Measurements from ENCODE around the gene MPO. TPM values are rescaled to one million over a fixed set of nuclear protein-coding genes. Genes with fewer than 3 reads are reported as not detected.

Gene MPO
- total and polyA plus RNA-seq, 4 donors: 0.14 to 221 (median 0.52) TPM

DNA sequence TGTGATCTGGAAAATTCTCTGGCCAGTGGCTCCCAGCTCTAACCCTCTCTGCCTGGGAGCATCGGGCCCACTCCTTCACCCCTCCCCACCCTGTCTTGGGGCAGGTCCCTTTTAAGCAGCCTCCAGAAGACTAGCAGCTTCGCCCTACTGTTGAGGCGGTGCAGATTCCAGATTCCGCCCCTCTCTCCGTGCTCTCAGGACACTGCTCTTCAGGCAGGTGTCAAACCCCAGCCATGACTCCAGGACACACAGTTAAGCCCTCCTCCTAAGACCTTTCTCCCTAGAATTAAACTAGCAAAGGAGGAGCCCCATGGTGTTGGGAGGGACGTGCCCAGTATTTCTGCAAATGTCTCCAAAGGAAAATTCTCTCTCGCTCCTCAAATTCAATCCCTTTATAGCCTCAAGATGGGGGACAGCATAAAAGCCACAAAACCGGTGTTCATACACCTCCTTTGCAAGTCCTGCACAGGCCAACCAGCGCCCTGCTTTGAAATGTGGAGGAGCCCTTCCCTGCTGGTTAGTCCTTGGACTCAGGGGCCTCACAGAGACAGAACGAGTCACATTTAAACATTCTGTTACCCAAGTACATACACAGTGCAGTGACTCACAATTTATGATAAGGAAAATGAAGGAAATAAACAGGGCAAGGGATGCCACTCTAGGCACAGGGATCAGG is 35.2 kb downstream of the MPO start:
- H3K4me1 ChIP-seq (ENCODE audit: control insufficient read depth in 4 of 4, insufficient read depth in 4 of 4, low read length in 3 of 4): peaks cover 0 to 18% (median 10%) of the 10 kb centered on the region in 4 donors
- no peaks in the 10 kb centered on the region for H3K36me3 ChIP-seq (ENCODE audit: control insufficient read depth in 4 of 4, insufficient read depth in 3 of 4, low read depth in 1 of 4, low read length in 3 of 4)
- no peak for DNase-seq (ENCODE audit: low spot score)
- H3K9ac ChIP-seq (ENCODE audit: low read depth in 1 of 2, low read length in 2 of 2): no peak overlapping the region
- peaks cover 0 to 4% (median 0%) of the 10 kb centered on the region in 4 donors for H3K27me3 ChIP-seq (ENCODE audit: control insufficient read depth in 4 of 4, insufficient read depth in 4 of 4, low read length in 3 of 4)
- no peaks in the 10 kb centered on the region for H3K9me3 ChIP-seq (ENCODE audit: control insufficient read depth in 4 of 4, low read length in 3 of 4)
- no peak overlapping the region for H3K4me3 ChIP-seq (ENCODE audit: low read depth in 1 of 3, low read length in 3 of 3)
- no peak overlapping the region for H3K27ac ChIP-seq (ENCODE audit: low read depth in 1 of 2, low read length in 2 of 2)
- WGBS: 60% methylated on average over 10 of the region's 10 CpGs
- TF ChIP-seq EGR1 (IDR thresholded peaks at IDR 0.05; ENCODE audit: low read depth in 2 of 2): no peak
- no peak for TF ChIP-seq CTCF (IDR thresholded peaks at IDR 0.05; ENCODE audit: low read depth, low read length, missing input control)
- TF ChIP-seq, protein P1, sequence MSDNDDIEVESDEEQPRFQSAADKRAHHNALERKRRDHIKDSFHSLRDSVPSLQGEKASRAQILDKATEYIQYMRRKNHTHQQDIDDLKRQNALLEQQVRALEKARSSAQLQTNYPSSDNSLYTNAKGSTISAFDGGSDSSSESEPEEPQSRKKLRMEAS (IDR thresholded peaks at IDR 0.05): no peak
- no peak for TF ChIP-seq RAD21 (IDR thresholded peaks at IDR 0.05)
- TF ChIP-seq GABPA (IDR thresholded peaks at IDR 0.05 in 1 of 2, conservative IDR thresholded peaks at IDR 0.05 in 1 of 2): no peak
- no peak for TF ChIP-seq HNF4A (conservative IDR thresholded peaks at IDR 0.05)
- TF ChIP-seq FOXA1 (IDR thresholded peaks at IDR 0.05): no peak
- no peak for TF ChIP-seq TAF1 (conservative IDR thresholded peaks at IDR 0.05)
- TF ChIP-seq FOXA2 (IDR thresholded peaks at IDR 0.05): no peak
- TF ChIP-seq ATF3 (IDR thresholded peaks at IDR 0.05): no peak
- TF ChIP-seq RXRA (IDR thresholded peaks at IDR 0.05): no peak
- TF ChIP-seq ZBTB33 (IDR thresholded peaks at IDR 0.05): no peak
- TF ChIP-seq SP1 (IDR thresholded peaks at IDR 0.05): no peak
- no peak for TF ChIP-seq HNF4G (IDR thresholded peaks at IDR 0.05)
- TF ChIP-seq YY1 (IDR thresholded peaks at IDR 0.05): no peak
- no peak for TF ChIP-seq NR2F2 (IDR thresholded peaks at IDR 0.05)
- no peak for TF ChIP-seq REST (IDR thresholded peaks at IDR 0.05)
- no peak for TF ChIP-seq JUND (IDR thresholded peaks at IDR 0.05)

Measured in liver (tissue), 9 donors.